Measurements from ENCODE around the gene GPR65.

Gene GPR65

GRCh38 chr14:88004506-88005036 is 364 bp upstream of the GPR65 start:
- TF ChIP-seq, protein P1, sequence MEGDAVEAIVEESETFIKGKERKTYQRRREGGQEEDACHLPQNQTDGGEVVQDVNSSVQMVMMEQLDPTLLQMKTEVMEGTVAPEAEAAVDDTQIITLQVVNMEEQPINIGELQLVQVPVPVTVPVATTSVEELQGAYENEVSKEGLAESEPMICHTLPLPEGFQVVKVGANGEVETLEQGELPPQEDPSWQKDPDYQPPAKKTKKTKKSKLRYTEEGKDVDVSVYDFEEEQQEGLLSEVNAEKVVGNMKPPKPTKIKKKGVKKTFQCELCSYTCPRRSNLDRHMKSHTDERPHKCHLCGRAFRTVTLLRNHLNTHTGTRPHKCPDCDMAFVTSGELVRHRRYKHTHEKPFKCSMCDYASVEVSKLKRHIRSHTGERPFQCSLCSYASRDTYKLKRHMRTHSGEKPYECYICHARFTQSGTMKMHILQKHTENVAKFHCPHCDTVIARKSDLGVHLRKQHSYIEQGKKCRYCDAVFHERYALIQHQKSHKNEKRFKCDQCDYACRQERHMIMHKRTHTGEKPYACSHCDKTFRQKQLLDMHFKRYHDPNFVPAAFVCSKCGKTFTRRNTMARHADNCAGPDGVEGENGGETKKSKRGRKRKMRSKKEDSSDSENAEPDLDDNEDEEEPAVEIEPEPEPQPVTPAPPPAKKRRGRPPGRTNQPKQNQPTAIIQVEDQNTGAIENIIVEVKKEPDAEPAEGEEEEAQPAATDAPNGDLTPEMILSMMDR (IDR thresholded peaks at IDR 0.05; ENCODE audit: low read depth, low read length), result no peak
- no peak for DNase-seq (ENCODE audit: extremely low read depth, low read depth)

DNA sequence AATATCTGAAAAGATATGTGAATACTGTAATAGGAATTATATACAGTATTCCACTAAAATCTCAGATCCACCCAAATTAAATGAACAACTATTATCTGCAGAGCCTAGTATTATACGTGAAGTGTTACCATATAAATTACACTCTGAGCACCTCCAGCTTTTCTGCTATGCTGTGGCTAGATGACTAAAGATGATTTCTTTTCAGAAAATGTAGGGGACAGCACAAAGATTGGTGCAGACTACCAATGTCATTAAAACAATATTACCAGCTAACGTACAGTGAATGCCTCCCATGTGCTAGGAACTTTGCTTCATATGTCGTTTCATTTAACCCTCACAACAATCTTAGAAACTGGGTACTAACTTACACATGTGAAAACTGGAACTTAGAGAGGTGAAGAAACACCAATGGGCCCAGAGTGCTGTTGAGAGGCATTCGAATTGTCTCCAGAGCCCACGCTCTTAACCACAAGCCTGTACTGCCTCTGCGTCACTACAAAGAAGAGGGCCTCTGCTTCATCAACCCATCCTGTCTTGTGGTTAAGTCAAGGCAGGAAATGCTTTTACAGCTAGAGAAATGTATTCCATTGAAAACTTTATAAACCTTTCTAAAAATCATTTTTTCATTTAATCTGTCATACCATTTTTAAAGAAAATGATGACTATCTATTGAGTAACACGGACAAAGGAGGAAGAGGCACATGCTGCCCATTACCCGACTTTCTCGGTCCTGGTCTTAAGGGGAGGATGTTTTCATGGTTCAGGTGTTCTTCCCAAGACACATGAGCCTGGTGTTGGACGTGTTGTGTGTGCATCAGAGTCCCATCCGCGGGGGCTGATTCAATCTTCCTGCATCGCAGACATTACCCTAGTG is 1.3 kb downstream of the GPR65 start:
- TF ChIP-seq, protein P1 (IDR thresholded peaks at IDR 0.05; ENCODE audit: low read depth, low read length), result no peak
- DNase-seq (ENCODE audit: extremely low read depth, low read depth), result no peak

DNA sequence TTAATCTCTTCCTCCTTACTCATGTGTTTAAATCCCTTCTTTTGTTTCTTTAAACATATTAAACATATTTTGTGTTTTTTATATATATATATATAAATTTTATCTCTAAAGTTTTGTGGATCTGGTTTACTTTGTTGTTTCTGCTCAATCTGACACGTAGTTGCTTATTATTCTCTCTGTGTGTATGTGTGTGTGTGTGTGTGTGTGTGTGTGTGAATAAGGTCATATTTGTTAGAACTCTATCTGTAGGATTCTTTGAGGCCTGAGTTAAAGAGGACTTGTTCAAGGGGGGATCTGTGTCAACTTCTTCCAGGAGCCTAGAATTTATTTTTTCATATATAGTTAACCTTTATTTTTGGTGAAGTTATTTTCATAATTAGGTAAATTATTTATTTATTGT is 2.7 kb downstream of the GPR65 start:
- TF ChIP-seq, protein P1 (IDR thresholded peaks at IDR 0.05; ENCODE audit: low read depth, low read length), result no peak
- DNase-seq (ENCODE audit: extremely low read depth, low read depth), result no peak

DNA sequence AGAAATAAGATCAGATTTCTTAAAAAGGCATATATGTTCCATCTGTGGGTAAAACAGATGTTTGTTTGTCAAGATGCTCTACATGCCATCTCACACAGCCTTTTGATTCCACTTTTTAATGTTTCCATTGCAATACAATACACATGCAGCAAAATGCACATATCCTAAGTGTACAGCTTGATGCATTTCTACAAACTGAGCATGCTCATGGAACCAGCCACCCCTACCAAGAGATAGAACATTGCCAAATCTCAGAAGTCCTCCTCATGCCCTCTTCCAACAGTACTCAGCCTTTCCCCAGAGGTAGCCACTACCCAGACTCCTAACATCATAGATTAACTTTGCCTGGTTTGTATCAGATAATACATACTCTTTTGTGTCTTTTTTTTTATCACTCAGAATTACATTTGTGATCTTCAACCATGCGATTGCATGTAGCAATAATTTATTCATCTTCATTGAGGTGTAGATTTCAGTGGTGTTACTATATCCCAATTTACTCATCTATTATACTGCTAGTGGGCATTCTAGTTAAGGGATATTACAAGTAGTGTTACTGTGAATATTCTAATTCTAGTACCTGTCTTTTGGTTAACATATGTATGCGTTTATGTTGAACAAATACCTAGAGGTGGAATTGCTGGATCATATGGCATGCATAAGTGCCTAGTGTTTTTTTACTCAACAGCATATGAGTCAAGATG is 3.3 kb downstream of the GPR65 start:
- TF ChIP-seq, protein P1 (IDR thresholded peaks at IDR 0.05; ENCODE audit: low read depth, low read length), result no peak
- DNase-seq (ENCODE audit: extremely low read depth, low read depth), result no peak

GRCh38 chr14:88009486-88009885 is 4.6 kb downstream of the GPR65 start:
- no peak for DNase-seq (ENCODE audit: extremely low read depth, low read depth)
- TF ChIP-seq, protein P1 (IDR thresholded peaks at IDR 0.05; ENCODE audit: low read depth, low read length), result no peak

DNA sequence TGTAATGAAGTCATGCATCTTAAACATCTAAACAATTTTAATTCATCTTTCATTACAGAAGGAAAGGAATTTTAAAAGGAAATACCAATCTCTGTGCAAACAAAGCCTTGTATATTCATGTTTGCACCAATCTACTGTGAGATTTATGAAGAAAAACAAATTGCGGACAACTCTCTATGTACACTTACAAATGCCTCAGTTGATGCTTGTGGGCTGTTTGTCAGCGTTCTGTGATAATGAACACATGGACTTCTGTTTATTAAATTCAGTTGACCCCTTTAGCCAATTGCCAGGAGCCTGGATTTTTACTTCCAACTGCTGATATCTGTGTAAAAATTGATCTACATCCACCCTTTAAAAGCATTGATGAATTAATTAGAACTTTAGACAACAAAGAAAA is 5.4 kb downstream of the GPR65 start:
- TF ChIP-seq, protein P1 (IDR thresholded peaks at IDR 0.05; ENCODE audit: low read depth, low read length), result no peak
- DNase-seq (ENCODE audit: extremely low read depth, low read depth), result no peak

- TF ChIP-seq, protein P1 (IDR thresholded peaks at IDR 0.05; ENCODE audit: low read depth, low read length), result no peak
- no peak for DNase-seq (ENCODE audit: extremely low read depth, low read depth)
These were observed 7.6 kb downstream of the GPR65 start for GRCh38 chr14:88012495-88012894.
